Activated T-cell treated with anti-CD3 and anti-CD28 coated beads, Interleukin-2, amount 50 U/mL, for 4 hours (primary cell): ENCODE results near the gene PDGFRB. TPM values are rescaled to one million over a fixed set of nuclear protein-coding genes. Genes with fewer than 3 reads are reported as not detected.

Experiments used
- ATAC-seq, 2 donors: fragments of 200-7000 bp; cut with Tn5 transposase; one replicate each; pipeline ENCODE4 v1.10.0; 2021
- DNase-seq: peaks from one replicate; pipeline ENCODE4 v3.0.0-alpha.2; 2020
- H3K27me3 Mint-ChIP-seq: one replicate; pipeline ENCODE4 v1.8.0; 2021; ENCODE audit warnings: low read depth, mixed read lengths
- H3K36me3 Mint-ChIP-seq: one replicate; pipeline ENCODE4 v1.8.0; 2022; ENCODE audit warnings: mixed read lengths; ENCODE audit not compliant: insufficient read depth
- H3K4me1 Mint-ChIP-seq: one replicate; pipeline ENCODE4 v1.8.0; 2021; ENCODE audit warnings: low read depth, mixed read lengths
- H3K4me3 Mint-ChIP-seq: one replicate; pipeline ENCODE4 v1.8.0; 2021; ENCODE audit warnings: mild to moderate bottlenecking, moderate library complexity, mixed read lengths
- H3K9me3 Mint-ChIP-seq: one replicate; pipeline ENCODE4 v1.8.0; 2021; ENCODE audit warnings: mixed read lengths
- total RNA-seq, 3 donors: library from RNA; stranded (reverse); gene quantifications; one replicate each; pipeline ENCODE4 v1.2.1, GENCODE V29; 2021

PDGFRB gene
- total RNA-seq, 3 donors from 2014 or later, result 0.19 to 0.40 (median 0.37) TPM

DNA sequence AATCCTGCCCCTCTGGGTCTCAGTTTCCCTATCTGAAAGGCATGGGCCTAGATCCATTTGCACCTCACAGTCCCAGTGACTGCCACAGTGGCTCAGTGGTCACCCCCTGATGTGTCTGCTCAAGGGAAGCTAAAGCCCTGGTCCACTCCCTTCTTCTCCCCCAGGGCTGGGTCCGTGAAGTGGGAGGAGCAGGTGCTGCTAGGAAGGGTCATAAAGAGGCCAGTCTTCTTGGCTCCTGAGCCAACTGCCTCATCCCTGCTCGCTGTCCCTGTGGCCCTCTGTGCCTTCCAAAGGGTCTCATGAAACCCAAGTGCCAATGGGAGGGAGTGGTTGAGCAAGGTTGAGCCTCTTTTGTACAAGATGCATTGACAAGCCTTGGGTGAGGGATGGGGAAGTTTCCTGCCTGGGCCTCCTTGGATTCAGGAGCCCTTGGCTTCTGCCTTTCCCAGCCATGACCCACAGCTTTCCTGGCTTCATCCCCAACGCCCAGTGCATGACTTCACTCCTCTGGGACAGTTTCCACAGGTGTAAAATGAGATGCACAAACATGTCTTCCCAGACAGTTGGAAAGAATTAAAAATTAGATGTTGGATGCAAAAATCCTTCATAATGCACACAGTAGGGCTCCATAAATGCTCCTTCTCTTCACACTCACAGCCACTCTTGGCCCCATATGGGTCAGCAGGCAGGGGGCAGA is 32.6 kb upstream of the PDGFRB start:
- H3K9me3 Mint-ChIP-seq, result no peaks in the 10 kb centered on the region
- H3K27me3 Mint-ChIP-seq, result peaks cover 34% of the 10 kb centered on the region
- no peaks in the 10 kb centered on the region for H3K36me3 Mint-ChIP-seq
- H3K4me3 Mint-ChIP-seq, result no peak overlapping the region
- ATAC-seq (no peak), DNase-seq (no peak)
- H3K4me1 Mint-ChIP-seq, result no peaks in the 10 kb centered on the region

DNA sequence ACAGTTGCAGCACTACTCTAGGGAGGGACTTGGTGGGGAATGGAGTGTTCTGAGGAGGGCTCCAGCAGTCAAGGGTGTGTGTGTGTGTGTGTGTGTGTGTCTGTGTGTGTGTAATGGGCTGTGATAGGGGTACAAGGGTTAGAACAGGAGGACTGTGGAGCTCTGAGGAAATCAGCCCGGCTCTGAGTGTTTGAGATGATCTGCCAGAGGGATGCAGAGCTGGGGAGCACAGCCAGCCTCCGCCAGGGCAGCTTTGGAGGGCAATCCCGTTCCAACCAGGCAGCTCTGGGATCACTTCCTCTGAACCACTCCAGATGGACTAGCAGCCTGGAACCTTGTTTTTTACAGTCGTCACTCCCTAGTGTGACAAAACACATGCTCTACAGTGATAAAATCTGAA is 31.3 kb upstream of the PDGFRB start:
- no peak overlapping the region for H3K4me3 Mint-ChIP-seq
- no peaks in the 10 kb centered on the region for H3K36me3 Mint-ChIP-seq
- ATAC-seq (no peak), DNase-seq (no peak)
- no peaks in the 10 kb centered on the region for H3K4me1 Mint-ChIP-seq
- H3K27me3 Mint-ChIP-seq, result peaks cover 31% of the 10 kb centered on the region
- H3K9me3 Mint-ChIP-seq, result no peaks in the 10 kb centered on the region

DNA sequence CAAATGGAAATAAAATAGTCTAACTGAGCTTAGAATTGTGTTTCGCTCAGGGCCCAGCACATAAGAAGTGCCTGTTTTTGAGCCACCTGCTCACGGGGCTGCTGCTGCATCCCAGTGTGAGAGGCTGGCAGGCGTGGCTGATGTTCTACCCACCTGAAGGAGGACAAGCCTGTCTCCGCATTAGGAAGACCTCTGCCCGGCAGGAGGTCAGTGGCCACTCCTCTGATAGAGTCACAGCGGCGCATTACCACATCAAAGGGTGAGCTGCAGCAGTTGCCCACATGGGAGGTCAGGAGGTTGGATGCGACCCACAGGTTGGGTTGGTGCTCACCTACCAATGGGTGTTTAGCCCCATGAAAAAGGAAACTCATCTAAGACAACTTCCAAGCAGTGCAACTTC is 30.5 kb upstream of the PDGFRB start:
- H3K4me3 Mint-ChIP-seq, result no peak overlapping the region
- H3K36me3 Mint-ChIP-seq, result no peaks in the 10 kb centered on the region
- no peaks in the 10 kb centered on the region for H3K9me3 Mint-ChIP-seq
- DNase-seq (no peak), ATAC-seq (no peak)
- H3K4me1 Mint-ChIP-seq, result no peaks in the 10 kb centered on the region
- H3K27me3 Mint-ChIP-seq, result peaks cover 25% of the 10 kb centered on the region

DNA sequence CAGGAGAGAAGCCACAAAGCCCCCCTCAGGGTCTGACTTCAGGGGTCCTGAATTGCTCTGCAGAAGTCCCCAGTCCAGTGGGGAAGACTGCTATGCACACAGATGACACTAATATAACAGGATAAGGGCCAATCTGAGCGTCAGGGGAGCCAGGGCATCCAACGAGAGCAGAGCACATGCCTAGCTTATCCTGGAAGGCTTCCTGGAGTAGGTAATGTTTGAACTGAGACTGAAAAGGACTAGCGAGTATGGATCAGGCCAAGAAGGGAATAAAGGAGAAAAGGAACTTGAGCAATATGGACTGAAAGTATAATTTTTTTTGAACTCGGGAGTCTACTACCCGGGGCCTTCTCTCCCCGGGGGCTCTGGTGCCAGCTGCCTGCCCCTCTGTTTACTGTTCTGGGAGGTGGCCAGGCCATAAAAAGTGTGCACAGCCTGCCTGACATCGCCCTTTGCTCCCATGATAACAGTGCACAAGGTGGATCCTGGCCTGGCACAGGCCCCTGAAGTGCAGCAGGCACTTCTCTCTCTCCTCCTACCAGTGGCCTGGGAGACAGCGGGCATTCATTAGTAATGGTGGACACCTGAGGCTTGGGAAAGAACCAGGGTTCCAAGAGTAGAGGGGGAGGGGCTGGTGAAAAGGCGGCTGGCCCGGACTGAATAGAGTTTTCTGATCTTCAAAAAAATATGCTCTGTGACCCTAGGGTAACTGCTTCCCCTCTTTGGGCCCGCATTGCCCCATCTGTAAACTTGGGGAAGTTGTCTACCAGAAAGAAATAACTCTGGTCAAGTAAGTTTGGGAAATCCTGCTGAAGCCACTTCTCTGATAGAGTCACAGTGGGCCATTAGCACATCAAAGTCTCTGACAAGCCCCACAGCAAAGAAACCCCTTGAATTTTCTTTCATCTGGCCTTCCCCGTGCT is 29.6 kb upstream of the PDGFRB start:
- no peak for DNase-seq
- no peak overlapping the region for H3K4me3 Mint-ChIP-seq
- no peak for ATAC-seq
- H3K27me3 Mint-ChIP-seq, result peaks cover 19% of the 10 kb centered on the region
- H3K4me1 Mint-ChIP-seq, result no peaks in the 10 kb centered on the region
- H3K36me3 Mint-ChIP-seq, result no peaks in the 10 kb centered on the region
- no peaks in the 10 kb centered on the region for H3K9me3 Mint-ChIP-seq

DNA sequence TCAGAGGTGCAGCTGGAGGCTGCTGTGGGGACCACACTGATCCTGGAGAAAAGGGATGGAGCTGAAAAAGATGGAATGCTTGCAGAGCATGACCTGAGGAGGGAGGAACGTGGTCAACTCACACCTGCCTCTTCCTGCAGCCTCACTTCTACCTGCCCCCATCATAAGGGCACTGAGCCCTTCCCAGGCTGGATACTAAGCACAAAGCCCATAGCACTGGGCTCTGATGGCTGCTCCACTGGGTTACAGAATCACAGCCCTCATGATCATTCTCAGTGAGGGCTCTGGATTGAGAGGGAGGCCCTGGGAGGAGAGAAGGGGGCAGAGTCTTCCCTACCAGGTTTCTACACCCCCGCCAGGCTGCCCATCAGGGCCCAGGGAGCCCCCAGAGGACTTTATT is 28.4 kb upstream of the PDGFRB start:
- ATAC-seq (no peak), DNase-seq (no peak)
- H3K9me3 Mint-ChIP-seq, result no peaks in the 10 kb centered on the region
- H3K36me3 Mint-ChIP-seq, result no peaks in the 10 kb centered on the region
- peaks cover 10% of the 10 kb centered on the region for H3K27me3 Mint-ChIP-seq
- no peaks in the 10 kb centered on the region for H3K4me1 Mint-ChIP-seq
- H3K4me3 Mint-ChIP-seq, result no peak overlapping the region

- H3K4me1 Mint-ChIP-seq, result no peaks in the 10 kb centered on the region
- no peak overlapping the region for H3K4me3 Mint-ChIP-seq
- ATAC-seq (no peak), DNase-seq (no peak)
- H3K27me3 Mint-ChIP-seq, result peaks cover 7% of the 10 kb centered on the region
- H3K36me3 Mint-ChIP-seq, result no peaks in the 10 kb centered on the region
- no peaks in the 10 kb centered on the region for H3K9me3 Mint-ChIP-seq
Observed at GRCh38 chr5:150183436-150183835, 27.8 kb upstream of the PDGFRB start.

DNA sequence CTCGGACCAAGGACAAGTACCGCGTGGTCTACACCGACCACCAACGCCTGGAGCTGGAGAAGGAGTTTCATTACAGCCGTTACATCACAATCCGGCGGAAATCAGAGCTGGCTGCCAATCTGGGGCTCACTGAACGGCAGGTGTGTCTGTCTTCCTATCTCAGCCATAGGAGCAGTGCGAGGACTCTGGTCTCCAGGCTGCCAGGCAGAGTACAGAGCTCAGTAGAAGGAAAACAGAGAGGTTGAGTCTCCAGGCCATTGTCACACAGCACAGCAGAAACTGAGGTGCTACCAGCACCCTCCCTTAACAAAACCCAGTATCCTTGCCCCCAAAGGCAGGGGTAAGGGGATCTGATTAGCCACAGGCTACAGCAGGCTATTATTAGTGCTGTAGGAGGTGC is 27.1 kb upstream of the PDGFRB start:
- H3K4me3 Mint-ChIP-seq, result no peak overlapping the region
- H3K36me3 Mint-ChIP-seq, result no peaks in the 10 kb centered on the region
- no peaks in the 10 kb centered on the region for H3K9me3 Mint-ChIP-seq
- H3K27me3 Mint-ChIP-seq, result peaks cover 6% of the 10 kb centered on the region
- H3K4me1 Mint-ChIP-seq, result no peaks in the 10 kb centered on the region
- ATAC-seq (no peak), DNase-seq (no peak)

GRCh38 chr5:150181766-150182545 is 26.3 kb upstream of the PDGFRB start:
- Mint-ChIP-seq H3K36me3 (no peaks in the 10 kb centered on the region), H3K27me3 (peaks cover 3% of the 10 kb centered on the region), H3K9me3 (no peaks in the 10 kb centered on the region), H3K4me3 (no peak overlapping the region), H3K4me1 (no peaks in the 10 kb centered on the region)
- ATAC-seq (no peak), DNase-seq (no peak)

DNA sequence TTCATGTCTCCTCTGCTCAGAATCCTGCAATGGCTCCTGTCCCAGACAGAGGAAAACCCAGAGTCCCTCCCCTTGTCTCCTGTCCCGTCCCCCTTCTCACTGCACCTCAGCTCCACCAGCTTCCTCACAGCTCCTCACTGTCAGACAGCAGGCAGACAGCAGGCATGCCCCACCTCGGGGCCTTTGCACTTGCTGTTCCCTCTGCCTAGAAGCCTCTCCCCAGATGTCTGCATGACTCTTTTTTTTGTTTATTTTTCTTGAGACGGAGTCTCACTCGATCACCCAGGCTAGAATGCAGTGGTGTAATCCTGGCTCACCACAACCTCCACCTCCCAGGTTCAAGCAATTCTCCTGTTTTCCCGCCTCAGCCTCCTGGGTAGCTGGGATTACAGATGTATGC is 25.4 kb upstream of the PDGFRB start:
- Mint-ChIP-seq H3K4me1 (no peaks in the 10 kb centered on the region), H3K27me3 (peaks cover 8% of the 10 kb centered on the region), H3K36me3 (no peaks in the 10 kb centered on the region), H3K9me3 (no peaks in the 10 kb centered on the region), H3K4me3 (no peak overlapping the region)
- DNase-seq, result no peak
- no peak for ATAC-seq

DNA sequence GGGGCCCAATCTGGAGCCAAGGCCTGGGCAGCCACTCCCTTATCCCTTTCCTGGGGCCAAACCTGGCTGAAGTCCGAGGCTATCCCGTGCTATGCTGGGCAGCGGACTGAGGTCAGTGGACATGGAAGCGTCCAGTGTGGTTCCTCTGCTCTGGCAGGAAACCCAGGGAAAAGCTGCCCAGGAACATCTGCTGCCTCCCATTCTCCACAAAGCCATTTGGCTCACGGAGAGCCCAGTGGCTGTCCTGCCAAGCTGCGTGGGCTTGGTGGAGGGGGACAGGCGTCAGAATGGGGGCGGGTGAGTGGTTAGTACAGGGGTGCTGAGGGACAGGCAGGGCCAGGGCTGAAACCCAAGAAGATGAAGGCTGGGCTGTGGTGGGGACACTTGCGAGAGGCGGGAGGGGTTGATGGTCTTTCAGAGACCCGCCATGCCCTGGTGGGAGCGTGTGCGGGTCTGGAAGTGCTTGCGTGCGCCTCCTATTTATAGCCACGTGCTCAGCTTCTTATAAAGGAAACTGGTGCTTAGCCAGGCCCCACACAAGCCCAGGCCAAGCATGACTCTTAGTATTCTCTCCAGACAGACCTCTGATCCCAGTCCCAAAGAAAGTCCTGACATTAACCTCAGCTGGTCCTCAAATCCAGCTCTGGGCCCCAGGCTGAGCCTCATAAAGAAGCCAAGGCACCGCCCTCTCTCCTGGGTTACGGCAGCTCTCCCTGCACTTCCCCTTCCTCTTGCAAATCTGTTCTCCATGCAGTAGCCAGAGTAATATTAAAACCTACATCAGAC is 24.8 kb upstream of the PDGFRB start:
- ATAC-seq (no peak), DNase-seq (no peak)
- H3K4me3 Mint-ChIP-seq, result no peak overlapping the region
- H3K36me3 Mint-ChIP-seq, result no peaks in the 10 kb centered on the region
- H3K9me3 Mint-ChIP-seq, result no peaks in the 10 kb centered on the region
- H3K4me1 Mint-ChIP-seq, result no peaks in the 10 kb centered on the region
- peaks cover 14% of the 10 kb centered on the region for H3K27me3 Mint-ChIP-seq

DNA sequence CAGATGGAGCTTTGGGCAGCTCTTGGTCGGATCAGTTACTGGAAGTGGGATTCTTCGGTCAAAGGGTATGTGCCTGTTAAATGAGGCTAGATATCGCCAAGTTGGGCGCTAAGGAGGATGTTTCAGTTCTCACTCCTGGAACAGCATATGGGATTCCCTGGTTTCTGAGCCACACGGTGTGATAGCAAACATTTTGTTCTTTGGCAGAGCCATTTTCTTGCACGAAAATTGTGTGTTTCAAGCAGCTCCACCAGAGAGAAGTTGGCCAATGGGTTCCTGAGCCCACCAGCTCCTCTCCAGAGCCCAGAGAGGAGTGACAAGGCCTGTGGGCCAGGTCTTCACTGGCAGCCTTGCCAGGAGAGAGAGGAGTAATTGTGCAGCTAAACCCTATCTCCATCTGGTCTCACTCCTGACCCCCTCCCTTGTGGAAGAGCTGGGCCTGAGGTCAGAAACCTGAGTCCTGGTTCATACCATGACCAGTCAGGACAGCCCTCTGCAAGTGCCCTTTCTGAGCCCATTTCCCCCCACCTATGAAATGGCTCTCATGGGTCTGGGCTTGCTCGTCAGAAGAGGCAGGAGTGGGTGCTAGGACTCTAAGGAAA is 23.5 kb upstream of the PDGFRB start:
- DNase-seq (no peak), ATAC-seq (no peak)
- H3K36me3 Mint-ChIP-seq, result no peaks in the 10 kb centered on the region
- H3K4me3 Mint-ChIP-seq, result no peak overlapping the region
- H3K4me1 Mint-ChIP-seq, result no peaks in the 10 kb centered on the region
- no peaks in the 10 kb centered on the region for H3K9me3 Mint-ChIP-seq
- H3K27me3 Mint-ChIP-seq, result peaks cover 18% of the 10 kb centered on the region

DNA sequence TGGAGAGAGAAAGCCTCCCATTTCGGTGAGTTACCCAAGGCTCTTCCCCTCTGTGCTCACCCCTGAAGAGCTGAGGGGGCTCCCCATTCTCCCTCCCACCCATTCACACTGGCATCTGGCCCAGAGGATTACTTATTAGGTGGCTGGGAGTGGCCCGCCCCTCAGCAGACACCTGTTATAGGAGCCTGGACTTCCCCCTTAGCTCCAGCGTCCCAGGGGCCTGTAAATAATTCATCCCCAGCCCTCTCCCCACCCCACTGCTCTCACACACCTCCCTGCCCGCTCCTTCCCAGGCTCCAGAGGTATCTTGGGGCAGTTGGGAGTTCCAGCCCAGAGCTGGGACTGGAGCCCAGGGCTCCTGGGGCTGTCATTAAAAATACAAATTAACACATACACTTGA is 22.6 kb upstream of the PDGFRB start:
- ATAC-seq (no peak), DNase-seq (no peak)
- no peaks in the 10 kb centered on the region for H3K36me3 Mint-ChIP-seq
- H3K27me3 Mint-ChIP-seq, result peaks cover 27% of the 10 kb centered on the region
- H3K9me3 Mint-ChIP-seq, result no peaks in the 10 kb centered on the region
- H3K4me1 Mint-ChIP-seq, result no peaks in the 10 kb centered on the region
- no peak overlapping the region for H3K4me3 Mint-ChIP-seq

DNA sequence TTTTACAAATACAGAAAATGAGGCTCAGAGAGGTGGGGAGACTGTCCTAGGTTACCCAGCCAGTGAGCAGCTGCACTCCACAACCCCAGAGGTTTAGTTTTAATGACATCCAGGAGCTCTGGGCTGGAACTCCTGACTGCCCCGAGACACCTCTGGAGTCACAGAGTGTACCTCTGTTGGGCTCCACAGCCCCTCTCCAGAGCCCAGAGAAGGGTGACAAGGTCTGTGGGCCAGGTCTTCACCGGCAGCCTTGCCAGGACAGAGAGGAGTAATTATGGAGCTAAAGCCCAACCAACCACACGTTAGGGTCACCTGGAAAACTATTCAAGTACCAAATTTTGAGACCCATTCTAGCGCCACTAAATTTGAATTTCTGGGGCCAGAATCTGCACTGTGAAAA is 22.1 kb upstream of the PDGFRB start:
- Mint-ChIP-seq H3K36me3 (no peaks in the 10 kb centered on the region), H3K9me3 (no peaks in the 10 kb centered on the region), H3K4me1 (no peaks in the 10 kb centered on the region), H3K27me3 (peaks cover 28% of the 10 kb centered on the region), H3K4me3 (no peak overlapping the region)
- no peak for DNase-seq
- ATAC-seq, result no peak
